NCI-H510A treated with DMSO at 0.1 percent for 48 hours (cell line): Measurements from ENCODE around the gene CHAT.

ENCODE experiments used
- DNase-seq: peaks from one replicate; lab custom pipeline; 2025; lab: John Stamatoyannopoulos, UW

Gene CHAT

DNA sequence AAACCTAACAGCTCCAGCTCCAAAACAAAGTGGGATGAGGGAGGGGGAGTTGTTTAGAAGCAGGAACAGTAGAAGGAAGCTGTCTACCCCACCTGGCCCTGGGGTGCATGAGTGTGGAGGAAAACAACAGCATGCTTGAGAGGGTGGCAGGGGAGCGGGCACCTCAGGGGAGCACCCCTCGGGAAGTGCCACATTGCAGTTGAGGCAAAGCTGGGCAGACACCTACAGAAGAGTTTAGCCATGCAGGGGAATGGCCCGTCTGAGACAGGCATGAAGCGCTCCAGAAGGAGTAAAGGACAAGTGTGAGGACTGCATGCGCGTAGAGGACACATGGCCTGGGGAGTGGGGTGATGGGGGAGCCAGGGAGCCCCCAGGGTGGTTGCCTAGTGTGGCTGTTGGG lies 18.1 kb downstream of the CHAT start:
- no peak for DNase-seq

DNA sequence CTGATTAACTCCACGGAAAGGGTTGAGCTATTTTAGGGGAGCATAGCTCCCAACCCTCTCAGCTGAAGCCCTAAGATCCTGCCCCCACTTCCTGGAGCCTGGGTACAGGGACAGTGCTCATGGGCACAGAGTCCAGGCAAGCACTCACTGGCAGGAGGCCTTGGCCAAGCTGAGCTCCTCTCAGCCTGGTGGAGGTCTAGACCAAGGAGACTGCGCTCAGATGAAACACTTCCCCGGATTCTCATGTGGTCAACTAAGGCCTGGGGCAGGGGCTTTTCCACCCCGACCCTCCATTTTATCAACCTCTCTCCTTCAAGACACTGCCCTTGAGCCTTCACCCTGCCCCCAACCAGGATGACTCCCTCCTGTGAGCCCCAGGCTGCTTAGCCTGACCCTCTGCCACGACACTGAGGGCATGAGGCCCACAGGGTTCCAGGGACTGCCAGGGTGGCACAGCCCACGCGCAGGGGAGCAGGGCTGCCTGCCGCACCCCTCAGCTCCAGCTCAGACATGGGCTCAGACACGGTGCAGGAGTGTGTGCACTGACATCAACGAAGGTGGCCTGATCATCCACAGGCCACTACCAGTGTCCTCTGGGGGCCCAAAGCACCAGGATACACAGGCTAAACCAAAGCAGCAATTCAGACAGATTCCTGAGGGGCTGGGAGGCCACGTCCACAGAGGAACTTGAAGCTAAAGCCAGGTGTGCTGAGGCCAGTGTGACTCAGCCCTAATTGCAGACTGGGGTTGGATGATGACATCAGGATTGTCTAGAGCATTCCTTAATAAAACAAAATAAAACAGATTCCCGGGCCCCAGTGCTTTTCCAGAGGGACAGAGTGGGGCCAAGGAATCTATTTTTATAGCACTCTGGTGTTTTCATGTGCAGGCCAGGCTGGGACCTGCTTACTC lies 18.8 kb downstream of the CHAT start:
- no peak for DNase-seq

DNA sequence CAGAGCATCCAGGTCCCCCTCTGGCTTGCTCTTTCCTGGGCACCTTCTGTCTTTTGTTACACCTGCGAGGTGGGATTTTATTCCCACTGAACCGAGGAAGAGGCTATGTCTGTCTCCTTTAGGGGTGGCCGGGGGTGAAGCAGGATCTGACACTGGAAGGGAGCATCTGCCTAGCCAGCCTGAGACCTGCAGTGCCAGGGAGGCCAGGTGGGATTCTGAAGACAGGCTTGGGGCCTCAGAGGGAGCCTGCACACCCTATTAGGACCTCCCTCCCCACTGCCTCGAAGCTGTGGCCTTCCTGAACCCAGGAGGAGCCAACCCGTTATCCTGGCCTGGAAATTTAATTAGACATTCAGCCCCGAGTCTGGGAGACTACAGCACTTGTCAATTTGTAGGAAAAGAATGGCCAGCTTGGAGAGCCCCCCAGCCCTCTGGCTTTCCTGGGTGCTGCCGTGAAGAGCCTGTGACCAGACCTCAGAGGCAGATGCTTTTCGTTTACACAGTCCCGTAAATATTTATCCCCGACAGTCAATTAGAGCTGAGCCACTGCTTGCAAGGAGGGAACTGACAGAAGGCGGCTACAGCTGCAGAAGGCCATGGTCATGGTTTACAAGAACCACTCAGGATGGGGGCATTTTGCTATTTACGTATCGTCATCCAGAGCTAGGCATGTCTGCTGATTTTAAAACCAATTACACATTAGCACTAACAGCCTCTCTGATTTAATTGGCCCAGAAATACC lies 19.7 kb downstream of the CHAT start:
- no peak for DNase-seq

DNA sequence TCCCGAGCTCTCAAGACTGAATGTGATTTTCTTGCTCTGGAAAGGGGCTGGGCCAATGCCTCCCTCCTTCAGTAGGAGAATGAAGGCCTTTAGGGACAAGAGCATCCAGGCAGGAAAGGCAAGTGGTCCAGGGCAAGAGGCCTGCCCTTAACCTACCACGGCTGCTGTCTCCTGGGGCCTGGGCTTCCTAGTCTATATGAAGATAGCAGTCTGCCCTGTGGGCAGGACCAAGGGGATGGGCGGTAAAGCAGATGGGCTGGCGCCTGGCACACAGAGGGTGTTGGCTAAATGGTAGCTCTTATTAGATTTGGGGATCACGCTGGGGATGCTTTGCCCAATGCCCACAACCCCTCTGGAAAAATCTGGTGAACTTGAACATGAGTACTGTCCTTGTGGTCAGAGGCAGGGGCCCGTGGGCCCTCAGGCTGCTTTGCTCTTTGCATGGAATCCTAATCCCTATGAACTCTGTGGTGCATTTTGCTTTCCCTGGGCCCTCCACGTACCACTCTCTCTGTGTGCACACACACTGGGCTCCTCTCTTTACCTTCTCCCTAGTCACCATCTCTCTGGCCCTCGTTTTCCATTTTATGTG lies 20.3 kb downstream of the CHAT start:
- DNase-seq = no peak

DNA sequence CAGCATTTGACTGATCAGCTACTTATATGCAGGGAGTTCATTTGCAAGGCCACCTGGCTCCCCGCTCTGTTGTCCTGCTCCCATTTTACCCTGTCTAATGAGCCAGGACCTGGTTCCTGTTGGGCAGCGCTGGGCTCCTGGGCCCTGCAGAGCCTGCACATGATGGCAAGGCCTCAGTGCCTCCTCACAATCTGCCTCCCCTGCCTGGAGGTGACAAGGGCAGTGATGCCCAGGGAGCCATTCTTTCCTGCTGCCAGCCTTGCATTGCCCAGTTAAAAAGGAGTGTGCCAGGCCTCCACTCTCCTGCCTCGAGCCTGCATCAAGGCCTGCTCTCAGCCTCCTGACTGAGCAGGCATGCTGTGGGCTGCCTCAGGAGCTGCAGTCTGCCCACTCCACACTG lies 28.5 kb downstream of the CHAT start:
- no peak for DNase-seq

DNA sequence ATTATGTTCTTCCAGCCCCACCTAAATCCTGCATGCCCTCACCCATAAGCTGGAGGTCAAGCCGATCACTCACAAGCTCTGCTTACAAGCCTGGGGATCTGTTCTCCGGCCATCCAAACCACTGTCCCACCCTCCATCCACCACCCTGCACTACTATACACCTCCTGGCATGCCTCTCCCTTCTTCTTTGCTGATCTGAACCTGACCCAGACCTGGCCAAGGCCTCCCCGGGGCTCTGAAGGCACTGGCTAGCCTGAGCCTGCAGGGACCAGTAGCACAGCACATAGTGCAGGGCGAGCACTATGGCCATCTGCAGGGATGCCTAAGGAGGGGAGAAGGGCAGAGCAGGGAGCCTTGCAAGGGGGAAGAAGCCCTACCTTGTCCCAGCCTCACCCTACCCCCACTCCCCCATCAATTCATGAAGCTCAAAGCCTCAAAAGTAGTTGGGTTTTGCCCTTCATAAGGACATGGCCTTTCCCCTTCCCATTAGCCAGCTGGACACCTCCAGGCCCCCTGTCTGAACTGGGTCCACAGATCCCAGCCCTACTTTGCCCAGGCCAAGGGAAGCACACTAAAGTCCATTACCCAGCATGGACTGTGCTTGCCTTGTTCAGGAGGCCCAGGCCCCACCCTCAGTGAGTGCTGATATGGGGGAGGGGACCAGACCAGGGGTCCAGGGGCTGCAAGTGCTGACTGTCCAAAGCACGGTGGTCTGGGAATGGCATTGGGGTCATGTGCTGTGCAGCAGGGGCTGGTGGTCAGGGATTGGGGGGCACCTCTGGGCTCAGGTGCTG lies 29.6 kb downstream of the CHAT start:
- no peak for DNase-seq

DNA sequence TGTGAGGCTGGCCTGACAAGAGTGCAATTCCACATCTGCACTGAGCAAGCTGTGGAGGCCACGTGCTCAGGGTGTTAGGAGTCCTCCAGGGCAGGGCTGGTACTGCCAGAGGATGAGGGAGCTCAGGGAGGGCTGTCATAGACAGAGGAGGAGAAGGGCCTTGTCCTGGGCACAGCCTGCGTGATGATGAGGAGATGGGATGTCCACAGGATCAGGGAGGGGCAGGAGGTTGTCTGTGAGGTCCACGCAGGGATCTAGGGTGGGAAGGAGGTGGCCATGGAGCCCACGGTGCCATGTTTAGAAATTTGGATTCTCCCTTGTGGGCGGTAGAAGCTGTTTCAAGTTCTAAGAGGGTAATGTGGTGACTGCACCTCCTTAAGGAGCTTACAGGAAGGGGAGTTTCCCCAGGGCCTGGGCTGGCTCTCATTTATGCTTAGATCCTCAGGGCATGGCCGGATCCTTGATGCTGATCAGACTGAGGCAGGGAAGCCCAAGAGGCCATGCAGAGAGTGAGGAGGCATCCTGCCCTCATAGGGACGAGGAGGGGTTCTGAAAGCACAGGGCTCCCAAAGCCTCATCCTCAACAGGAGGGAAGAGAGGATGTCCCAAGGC lies 30.3 kb downstream of the CHAT start:
- DNase-seq = no peak

DNA sequence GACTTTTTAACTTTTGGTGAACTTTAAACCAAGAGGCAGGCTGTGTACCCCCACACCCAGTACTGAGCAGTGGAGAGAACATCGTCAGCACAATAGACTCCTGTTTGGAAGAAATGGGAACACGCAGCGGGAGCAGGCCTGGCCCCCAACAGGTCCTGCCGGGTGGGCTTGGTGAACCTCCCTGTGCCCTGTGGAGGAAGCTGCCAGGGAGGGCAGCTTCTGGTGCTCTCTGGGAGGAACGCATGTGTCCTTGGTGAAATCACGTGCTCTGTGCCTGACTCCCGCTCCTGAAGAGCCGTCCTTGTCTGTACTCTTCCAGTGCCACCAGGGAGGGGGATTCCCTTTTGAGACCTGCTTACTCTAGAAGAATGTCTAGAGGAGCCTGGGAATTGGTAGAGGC lies 31.6 kb downstream of the CHAT start:
- no peak for DNase-seq

DNA sequence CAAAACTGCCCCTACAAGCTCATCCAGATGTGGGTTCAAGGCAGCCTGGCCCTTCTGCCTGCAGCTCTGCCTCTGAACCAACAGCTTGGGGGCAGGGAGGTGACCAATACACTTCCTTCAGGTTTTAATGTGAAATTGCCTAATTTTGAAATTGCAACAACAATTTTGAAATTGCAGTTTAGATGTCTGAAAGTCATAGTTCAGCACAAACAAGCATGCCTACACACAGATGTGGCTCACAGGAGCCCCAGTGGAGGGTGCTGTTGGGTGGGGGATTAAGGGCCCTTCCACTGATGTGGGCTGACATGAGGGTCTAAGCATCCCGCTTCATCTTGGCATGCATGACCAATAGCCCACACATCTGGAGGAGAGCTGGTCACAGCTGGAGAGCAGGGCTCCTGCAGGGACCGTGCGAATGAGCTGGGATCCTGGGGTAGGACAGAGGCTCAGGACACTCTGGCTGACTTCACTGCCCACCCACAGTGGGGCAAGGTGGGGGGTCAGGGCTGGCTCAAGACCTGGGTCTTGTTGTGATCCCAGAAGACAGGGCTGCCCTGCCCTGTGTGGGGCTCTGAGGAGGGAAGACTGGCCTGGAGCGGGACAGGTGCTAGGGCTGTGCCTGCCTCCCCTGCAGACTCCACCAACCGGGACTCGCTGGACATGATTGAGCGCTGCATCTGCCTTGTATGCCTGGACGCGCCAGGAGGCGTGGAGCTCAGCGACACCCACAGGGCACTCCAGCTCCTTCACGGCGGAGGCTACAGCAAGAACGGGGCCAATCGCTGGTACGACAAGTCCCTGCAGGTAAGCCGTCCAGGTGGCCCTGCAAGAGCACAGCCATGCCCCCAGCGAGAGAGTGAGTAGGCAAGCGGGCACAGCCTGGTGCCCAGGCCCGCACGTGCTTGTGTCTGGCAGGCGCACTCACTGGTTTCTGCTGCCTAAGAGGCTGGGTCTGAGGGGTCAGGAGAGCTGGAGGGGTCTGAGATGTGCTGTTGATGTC lies 32.3 kb downstream of the CHAT start:
- DNase-seq = no peak

DNA sequence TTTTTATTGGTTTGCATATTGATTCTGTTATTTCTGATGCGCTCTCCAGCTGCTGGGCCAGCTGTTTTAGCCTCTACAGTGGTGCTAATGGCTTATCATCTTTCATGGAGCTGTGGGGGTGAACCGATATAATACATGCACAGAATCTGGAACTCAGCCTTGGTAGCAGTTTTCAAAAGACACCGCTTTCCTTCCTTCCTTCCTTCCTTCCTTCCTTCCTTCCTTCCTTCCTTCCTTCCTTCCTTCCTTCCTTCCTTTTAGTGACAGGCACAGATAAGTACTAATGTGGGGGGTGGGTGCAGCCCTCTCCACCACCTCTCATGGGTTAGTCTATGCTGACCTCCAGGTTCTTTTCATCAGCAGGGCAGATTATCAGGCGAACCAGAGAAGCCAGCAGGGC lies 33.7 kb downstream of the CHAT start:
- no peak for DNase-seq

DNA sequence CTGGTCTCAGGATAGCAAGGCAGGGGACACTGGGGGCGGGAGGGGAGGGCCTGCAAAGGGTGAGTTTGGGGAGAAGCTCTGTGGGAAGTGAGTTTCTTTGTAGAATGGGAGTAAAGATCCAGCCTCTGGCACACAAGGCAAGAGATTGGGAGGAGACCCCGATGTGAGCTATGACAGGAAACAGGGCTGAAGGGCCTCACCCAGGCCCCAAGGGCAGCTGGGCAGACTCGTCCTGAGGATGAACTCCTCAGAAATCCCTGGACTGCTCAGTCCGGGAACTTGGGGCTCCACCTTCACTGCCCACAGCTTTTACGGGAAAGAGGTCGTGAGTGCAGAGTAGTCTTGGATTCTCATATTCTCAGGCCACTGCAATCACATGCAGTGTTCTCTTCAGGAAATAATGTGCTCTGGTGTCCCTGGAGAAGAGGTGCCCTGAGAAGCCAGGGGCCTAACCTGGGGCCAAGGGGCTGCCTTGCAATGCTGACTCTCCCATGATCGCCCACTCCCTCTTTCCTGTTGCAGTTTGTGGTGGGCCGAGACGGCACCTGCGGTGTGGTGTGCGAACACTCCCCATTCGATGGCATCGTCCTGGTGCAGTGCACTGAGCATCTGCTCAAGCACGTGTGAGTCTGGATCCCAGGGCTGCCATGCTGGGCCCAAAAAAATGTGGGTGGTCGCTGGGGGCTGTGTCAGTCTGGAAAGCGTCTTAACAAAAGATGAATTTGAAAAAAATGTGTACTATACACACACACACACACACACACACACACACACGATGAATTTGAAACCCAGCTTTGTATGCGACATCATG lies 34.4 kb downstream of the CHAT start:
- DNase-seq = no peak

DNA sequence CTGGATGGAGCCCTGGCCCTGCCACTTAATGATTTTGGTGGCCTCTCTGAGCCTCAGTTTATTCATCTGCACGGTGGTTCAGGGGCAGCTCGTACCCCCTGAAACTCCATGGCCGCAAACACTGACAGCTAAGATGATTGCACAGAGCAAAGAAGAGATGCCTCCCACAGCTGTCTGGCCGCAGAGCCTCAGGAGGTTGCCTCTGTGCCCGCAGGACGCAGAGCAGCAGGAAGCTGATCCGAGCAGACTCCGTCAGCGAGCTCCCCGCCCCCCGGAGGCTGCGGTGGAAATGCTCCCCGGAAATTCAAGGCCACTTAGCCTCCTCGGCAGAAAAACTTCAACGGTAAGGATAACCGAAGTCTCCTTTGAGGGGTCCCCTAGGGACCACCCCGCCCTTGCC lies 35.5 kb downstream of the CHAT start:
- no peak for DNase-seq

DNA sequence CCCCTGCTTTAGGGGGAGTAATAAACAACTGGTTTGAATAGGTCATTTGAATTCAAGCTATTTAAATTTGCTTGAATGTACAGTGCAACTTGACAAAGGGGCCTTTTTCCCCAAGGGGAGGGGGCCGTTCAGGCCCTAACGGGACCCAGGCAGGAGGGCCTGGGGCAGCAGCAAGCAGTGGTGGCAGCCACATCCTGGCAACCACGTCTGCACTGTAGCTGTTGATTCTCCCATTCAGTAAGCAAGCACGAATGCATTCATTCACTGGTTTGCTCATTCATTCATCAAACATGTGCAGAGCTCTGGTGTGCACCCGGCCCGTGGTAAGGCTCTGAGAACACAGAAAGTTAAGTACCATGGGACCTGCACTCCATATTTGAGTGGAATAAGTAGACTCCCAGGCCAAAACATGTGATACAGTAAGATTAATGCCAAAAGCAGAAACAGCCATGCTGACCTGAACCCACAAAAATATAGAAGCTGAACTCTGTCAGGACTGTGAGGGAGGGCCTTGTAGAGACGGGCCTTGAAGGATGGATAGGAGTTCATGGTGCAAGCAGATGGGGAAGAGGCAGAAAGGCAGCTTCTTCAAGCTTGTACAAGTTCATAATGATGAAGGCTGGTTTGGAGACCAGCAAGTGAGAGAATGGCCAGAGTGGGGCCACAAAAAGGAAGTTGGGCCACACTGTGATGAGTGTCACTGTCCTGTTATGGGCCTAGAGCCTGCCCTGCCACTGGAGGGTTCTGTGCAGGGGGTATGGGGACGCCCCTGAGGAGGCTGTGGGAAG lies 36.3 kb downstream of the CHAT start:
- no peak for DNase-seq

DNA sequence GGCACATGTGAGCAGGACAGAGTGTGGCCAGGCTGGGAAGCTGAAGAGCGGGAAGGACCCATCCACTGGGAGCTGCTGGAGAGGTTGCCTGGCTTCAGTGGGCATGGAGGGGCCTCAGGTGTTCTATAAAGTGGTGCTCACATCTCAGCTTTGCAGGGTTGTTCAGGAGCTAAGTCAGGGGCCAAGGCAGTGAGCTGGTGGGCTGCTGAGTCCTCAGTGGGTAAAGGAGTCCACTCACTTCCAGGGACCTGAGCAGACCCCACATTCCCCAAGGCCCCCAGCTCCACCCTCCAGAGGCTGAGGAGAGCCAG lies 36.8 kb downstream of the CHAT start:
- DNase-seq = no peak

DNA sequence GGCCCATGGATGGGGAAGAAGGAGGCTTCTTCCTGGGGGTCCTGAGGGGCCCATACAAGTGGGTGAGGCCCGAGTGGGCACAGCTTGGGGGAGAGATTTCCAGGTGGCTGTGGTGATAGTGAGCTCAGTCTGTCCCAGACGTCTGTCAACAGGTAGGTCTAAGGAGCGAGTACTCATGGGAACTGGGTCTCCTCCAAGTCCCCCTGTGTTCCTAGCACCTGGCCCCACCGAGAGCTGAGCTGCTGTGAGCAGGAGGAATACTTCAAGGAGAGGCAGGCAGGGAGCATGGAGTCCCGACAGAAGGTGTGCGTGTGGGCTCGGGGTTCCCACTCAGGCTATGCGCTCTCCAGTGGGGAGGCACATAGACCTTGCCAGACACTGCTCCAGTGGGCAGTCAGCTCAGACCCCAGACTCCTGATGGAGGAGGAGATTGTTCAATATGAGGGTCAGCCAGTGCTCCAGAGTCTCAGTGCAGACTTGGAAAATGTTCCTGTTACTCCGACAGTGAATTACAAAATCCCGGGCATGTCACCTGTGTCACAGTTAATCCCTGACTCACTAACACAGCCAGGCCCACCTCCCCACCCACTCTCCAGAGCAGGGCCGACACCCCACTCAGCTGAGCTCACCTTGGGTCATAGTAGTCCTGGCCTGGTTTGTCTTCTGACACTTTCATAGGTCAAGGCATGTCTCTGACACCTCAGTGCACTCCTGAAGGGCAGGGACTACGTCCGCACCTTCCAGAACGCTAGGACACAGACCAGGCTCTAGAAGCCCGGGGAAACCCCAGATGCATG lies 37.4 kb downstream of the CHAT start:
- no peak for DNase-seq

DNA sequence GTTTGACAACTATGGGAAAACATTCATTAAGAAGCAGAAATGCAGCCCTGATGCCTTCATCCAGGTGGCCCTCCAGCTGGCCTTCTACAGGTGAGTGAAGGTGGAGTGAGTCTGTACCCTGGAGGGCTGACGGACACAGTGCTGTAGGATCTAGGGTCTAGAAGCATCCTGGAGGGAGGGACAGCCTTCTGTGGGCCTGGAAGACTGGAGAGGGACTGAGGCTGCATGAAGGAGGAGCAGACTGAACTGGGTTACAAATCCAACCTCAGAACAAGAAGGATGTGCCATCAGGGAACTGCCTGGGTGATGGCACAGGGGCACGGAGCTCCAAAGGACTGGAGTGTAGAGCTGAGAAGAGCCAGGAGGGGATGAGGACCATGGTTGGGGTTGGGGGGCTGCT lies 38.1 kb downstream of the CHAT start:
- DNase-seq = no peak

DNA sequence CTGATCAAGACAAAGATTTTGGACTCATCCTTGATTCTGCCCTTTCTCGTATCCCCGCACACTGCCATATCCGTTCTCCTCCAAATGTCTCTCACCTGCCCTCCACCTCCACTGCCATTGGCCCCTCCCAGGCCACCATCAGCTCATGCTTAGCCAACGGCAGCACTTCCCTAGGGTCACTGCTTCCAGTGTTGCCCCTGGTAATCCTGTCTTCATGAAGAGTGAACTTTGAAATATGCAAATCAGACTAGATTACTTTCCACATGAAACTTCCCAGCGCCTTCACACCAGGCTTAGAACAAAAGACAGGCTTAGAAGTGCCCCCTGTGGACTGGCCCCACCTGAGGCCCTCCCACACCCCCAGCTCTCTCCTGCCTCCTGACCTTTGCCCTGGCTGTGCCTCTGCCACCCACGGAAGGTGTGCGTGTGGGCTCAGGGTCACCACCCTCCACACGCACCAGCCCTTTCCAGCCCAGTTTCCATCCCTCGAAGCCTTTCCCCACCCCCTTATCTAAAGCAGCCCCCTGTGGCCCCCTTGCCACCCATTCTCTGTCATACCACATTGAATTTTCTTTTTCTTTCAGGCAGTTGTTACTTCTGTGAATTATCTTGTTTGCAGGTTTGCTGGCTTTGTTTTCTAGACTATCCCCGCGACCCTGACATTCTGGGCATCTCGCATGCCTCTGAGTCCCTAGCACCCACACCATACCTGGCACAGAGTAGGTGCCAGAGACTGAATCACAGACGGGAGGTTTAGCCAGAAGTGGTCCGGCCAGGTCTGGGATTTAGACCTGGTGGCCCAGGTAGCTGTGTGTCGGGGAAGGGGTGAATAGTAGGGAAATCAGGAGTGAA lies 38.8 kb downstream of the CHAT start:
- no peak for DNase-seq
